ENCODE data around the gene DPP10. TPM values are rescaled to one million over a fixed set of nuclear protein-coding genes. Genes with fewer than 3 reads are reported as not detected.

The DPP10 gene
- total and polyA plus RNA-seq, 4 donors, result 0.08 to 5.0 (median 0.27) TPM

DNA sequence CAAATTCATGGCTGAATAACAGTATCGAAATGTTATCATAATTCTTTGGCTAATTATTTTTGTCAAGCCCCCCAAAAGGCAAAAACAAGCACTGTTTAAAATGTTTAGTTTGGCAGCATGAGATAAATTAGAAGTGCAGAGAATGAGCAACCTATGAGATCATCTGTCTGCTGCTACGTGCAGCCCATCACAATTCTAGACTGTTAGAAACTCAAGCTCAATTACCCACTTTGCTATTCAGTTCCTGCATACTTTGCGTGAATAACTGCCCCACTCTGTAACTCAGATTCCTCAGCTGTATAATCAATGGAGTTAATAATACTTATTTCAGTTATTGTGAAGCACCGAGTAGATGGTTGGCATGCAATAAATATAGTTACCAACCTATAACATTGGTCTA is 1181.9 kb downstream of the DPP10 start:
- no peaks in the 10 kb centered on the region for H3K9me3 ChIP-seq (ENCODE audit: control insufficient read depth in 4 of 4, insufficient read depth in 3 of 4, low read length in 3 of 4)
- TF ChIP-seq, protein P1, sequence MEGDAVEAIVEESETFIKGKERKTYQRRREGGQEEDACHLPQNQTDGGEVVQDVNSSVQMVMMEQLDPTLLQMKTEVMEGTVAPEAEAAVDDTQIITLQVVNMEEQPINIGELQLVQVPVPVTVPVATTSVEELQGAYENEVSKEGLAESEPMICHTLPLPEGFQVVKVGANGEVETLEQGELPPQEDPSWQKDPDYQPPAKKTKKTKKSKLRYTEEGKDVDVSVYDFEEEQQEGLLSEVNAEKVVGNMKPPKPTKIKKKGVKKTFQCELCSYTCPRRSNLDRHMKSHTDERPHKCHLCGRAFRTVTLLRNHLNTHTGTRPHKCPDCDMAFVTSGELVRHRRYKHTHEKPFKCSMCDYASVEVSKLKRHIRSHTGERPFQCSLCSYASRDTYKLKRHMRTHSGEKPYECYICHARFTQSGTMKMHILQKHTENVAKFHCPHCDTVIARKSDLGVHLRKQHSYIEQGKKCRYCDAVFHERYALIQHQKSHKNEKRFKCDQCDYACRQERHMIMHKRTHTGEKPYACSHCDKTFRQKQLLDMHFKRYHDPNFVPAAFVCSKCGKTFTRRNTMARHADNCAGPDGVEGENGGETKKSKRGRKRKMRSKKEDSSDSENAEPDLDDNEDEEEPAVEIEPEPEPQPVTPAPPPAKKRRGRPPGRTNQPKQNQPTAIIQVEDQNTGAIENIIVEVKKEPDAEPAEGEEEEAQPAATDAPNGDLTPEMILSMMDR (IDR thresholded peaks at IDR 0.05; ENCODE audit: control extremely low read depth, extremely low read depth), result no peak
- 69 to 77% methylated on average over 4 of the region's 4 CpGs for WGBS, 2 donors
- no peak overlapping the region for H3K4me3 ChIP-seq
- no peaks in the 10 kb centered on the region for H3K27me3 ChIP-seq (ENCODE audit: control insufficient read depth in 3 of 3, insufficient read depth in 3 of 3, low read length in 2 of 3)
- H3K36me3 ChIP-seq (ENCODE audit: control insufficient read depth in 4 of 4, insufficient read depth in 4 of 4, low read length in 4 of 4), result no peaks in the 10 kb centered on the region
- H3K9ac ChIP-seq (ENCODE audit: insufficient read depth in 1 of 2, low read length in 2 of 2), result no peak overlapping the region
- H3K4me1 ChIP-seq (ENCODE audit: control insufficient read depth in 5 of 5, insufficient read depth in 5 of 5, low read length in 5 of 5), result no peaks in the 10 kb centered on the region
- ATAC-seq (ENCODE audit: insufficient read depth, low FRiP score) (no peak), DNase-seq (no peak)
- no peak overlapping the region for H3K27ac ChIP-seq (ENCODE audit: low read depth in 1 of 2, low read length in 1 of 2)

DNA sequence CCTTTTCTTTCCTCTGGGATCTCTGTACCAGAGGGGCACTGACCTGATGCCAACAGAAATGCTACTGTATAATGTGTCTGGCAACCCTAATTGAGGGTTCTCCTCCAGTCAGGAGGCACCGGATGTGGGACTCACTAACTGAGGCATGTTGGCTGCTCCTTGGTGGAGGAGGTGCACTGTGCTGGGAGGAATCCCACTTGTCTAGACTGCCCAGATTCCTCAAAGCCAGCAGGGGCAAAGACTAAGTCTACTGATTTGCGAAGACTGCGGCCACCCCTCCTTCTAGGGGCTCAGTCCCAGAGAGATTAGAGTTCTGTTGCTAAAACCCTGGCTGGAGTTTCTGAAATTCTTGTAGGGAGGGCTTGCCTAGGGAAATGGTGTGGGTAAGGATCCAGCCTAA is 1192.1 kb downstream of the DPP10 start:
- Histone ChIP-seq H3K27ac (ENCODE audit: low read depth in 1 of 2, low read length in 1 of 2) (no peak overlapping the region), H3K27me3 (ENCODE audit: control insufficient read depth in 3 of 3, insufficient read depth in 3 of 3, low read length in 2 of 3) (no peaks in the 10 kb centered on the region), H3K4me1 (ENCODE audit: control insufficient read depth in 5 of 5, insufficient read depth in 5 of 5, low read length in 5 of 5) (peaks cover 0 to 4% (median 0%) of the 10 kb centered on the region in 5 donors), H3K9ac (ENCODE audit: insufficient read depth in 1 of 2, low read length in 2 of 2) (no peak overlapping the region), H3K4me3 (no peak overlapping the region), H3K36me3 (ENCODE audit: control insufficient read depth in 4 of 4, insufficient read depth in 4 of 4, low read length in 4 of 4) (no peaks in the 10 kb centered on the region), H3K9me3 (ENCODE audit: control insufficient read depth in 4 of 4, insufficient read depth in 3 of 4, low read length in 3 of 4) (peaks cover 0 to 6% (median 3%) of the 10 kb centered on the region in 4 donors)
- TF ChIP-seq, protein P1 (IDR thresholded peaks at IDR 0.05; ENCODE audit: control extremely low read depth, extremely low read depth), result no peak
- DNase-seq, result no peak
- no peak for ATAC-seq (ENCODE audit: insufficient read depth, low FRiP score)
- 91 to 93% methylated on average over 3 of the region's 3 CpGs for WGBS, 2 donors

DNA sequence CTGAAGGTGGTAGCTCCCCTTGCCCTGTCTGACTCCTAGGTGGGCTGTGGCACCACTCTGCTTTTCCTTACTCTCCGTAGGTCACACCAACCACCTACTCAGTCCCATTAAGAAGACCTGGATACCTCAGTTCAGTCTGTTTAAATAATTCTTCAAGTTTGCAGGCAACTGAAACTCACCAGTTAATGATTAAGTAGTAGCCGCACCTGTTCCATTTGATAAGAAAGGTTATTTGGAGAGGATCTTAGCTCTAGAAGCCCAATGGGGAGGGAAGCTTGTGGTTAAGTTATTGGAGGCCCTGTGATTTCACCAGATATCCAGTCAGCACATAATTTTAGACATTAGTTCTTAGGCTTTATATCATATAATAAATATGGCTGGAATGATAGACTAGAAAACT is 1193.0 kb downstream of the DPP10 start:
- H3K27ac ChIP-seq (ENCODE audit: low read depth in 1 of 2, low read length in 1 of 2), result no peak overlapping the region
- H3K36me3 ChIP-seq (ENCODE audit: control insufficient read depth in 4 of 4, insufficient read depth in 4 of 4, low read length in 4 of 4), result no peaks in the 10 kb centered on the region
- peaks cover 0 to 6% (median 3%) of the 10 kb centered on the region in 4 donors for H3K9me3 ChIP-seq (ENCODE audit: control insufficient read depth in 4 of 4, insufficient read depth in 3 of 4, low read length in 3 of 4)
- ATAC-seq (ENCODE audit: insufficient read depth, low FRiP score), result no peak
- 69 to 81% methylated on average over 2 of the region's 2 CpGs for WGBS, 2 donors
- H3K4me3 ChIP-seq, result no peak overlapping the region
- H3K4me1 ChIP-seq (ENCODE audit: control insufficient read depth in 5 of 5, insufficient read depth in 5 of 5, low read length in 5 of 5), result peaks cover 0 to 4% (median 0%) of the 10 kb centered on the region in 5 donors
- TF ChIP-seq, protein P1 (IDR thresholded peaks at IDR 0.05; ENCODE audit: control extremely low read depth, extremely low read depth), result no peak
- no peak overlapping the region for H3K9ac ChIP-seq (ENCODE audit: insufficient read depth in 1 of 2, low read length in 2 of 2)
- no peaks in the 10 kb centered on the region for H3K27me3 ChIP-seq (ENCODE audit: control insufficient read depth in 3 of 3, insufficient read depth in 3 of 3, low read length in 2 of 3)
- peak in 1 of 3 donors; percentile 35 for DNase-seq

DNA sequence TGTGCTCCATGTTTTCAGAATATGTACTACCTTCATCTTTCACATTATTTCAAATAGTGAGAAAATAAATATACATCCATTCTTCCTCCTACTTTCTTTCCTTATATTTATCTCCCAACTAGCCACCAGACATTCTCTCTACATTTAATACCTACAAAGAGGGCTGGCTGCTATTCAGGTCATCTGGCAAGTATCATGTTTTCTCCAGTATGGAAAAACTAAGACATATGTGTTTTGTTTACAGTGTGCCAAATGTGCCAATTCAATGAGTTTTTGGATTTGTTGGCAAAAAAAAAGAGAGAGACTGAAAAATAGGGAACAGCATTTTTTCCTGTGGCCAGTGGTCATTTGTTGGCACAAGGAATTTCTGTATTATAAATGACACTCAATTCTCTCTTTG is 1207.3 kb downstream of the DPP10 start:
- no peaks in the 10 kb centered on the region for H3K4me1 ChIP-seq (ENCODE audit: control insufficient read depth in 5 of 5, insufficient read depth in 5 of 5, low read length in 5 of 5)
- no peak overlapping the region for H3K27ac ChIP-seq (ENCODE audit: low read depth in 1 of 2, low read length in 1 of 2)
- H3K9ac ChIP-seq (ENCODE audit: insufficient read depth in 1 of 2, low read length in 2 of 2), result no peak overlapping the region
- H3K27me3 ChIP-seq (ENCODE audit: control insufficient read depth in 3 of 3, insufficient read depth in 3 of 3, low read length in 2 of 3), result no peaks in the 10 kb centered on the region
- TF ChIP-seq, protein P1 (IDR thresholded peaks at IDR 0.05; ENCODE audit: control extremely low read depth, extremely low read depth), result no peak
- H3K4me3 ChIP-seq, result no peak overlapping the region
- no peaks in the 10 kb centered on the region for H3K9me3 ChIP-seq (ENCODE audit: control insufficient read depth in 4 of 4, insufficient read depth in 3 of 4, low read length in 3 of 4)
- ATAC-seq (ENCODE audit: insufficient read depth, low FRiP score), result no peak
- no peaks in the 10 kb centered on the region for H3K36me3 ChIP-seq (ENCODE audit: control insufficient read depth in 4 of 4, insufficient read depth in 4 of 4, low read length in 4 of 4)
- no peak for DNase-seq

Data from lung (tissue), 12 donors.